ENCODE data around the gene CERCAM. TPM values are rescaled to one million over a fixed set of nuclear protein-coding genes. Genes with fewer than 3 reads are reported as not detected.
A peak's percentile ranks its signal among the peaks of the same experiment; 100 is the strongest.

The CERCAM gene
- total and polyA plus RNA-seq, 2 of the 13 experiments (the other 11 are each of a cell fraction or from before 2014, with no cell fraction given): 9.0 to 17.1 TPM

GRCh38 chr9:128420651-128421481 lies at the start of gene CERCAM (continued):
- TF ChIP-seq MED13 (CRISPR knock-in tag; IDR thresholded peaks at IDR 0.05) (no peak), FOXK1 (CRISPR knock-in tag; IDR thresholded peaks at IDR 0.05; ENCODE audit: borderline replicate concordance, low read depth) (no peak), ZNF598 (CRISPR knock-in tag; IDR thresholded peaks at IDR 0.05; ENCODE audit: borderline replicate concordance) (0 out of 2 replicates have a peak, but pooled peaks have one; percentile 51), HNRNPUL1 (IDR thresholded peaks at IDR 0.05; ENCODE audit: low read depth, low read length) (no peak), YEATS4 (CRISPR knock-in tag; IDR thresholded peaks at IDR 0.05; ENCODE audit: borderline replicate concordance) (no peak), ZNF788 (CRISPR knock-in tag; IDR thresholded peaks at IDR 0.05; ENCODE audit: borderline replicate concordance) (peak; percentile 22; the same call in 1 of the 2 replicates), HOXD1 (CRISPR knock-in tag; IDR thresholded peaks at IDR 0.05) (no peak), HOXA3 (CRISPR knock-in tag; IDR thresholded peaks at IDR 0.05) (no peak), PRDM4 (CRISPR knock-in tag; IDR thresholded peaks at IDR 0.05; ENCODE audit: borderline replicate concordance) (no peak), PPARG (CRISPR knock-in tag; conservative IDR thresholded peaks at IDR 0.05) (no peak), ZNF724P (CRISPR knock-in tag; IDR thresholded peaks at IDR 0.05; ENCODE audit: borderline replicate concordance) (no peak), ZNF747 (CRISPR knock-in tag; IDR thresholded peaks at IDR 0.05; ENCODE audit: borderline replicate concordance) (0 out of 2 replicates have a peak, but pooled peaks have one; percentile 11), SKI (IDR thresholded peaks at IDR 0.05; ENCODE audit: partially characterized antibody) (peak; percentile 88), JARID2 (CRISPR knock-in tag; IDR thresholded peaks at IDR 0.05; ENCODE audit: insufficient replicate concordance) (no peak), CHCHD3 (CRISPR knock-in tag; IDR thresholded peaks at IDR 0.05) (no peak), ARNT (IDR thresholded peaks at IDR 0.05) (no peak), MATR3 (CRISPR knock-in tag; IDR thresholded peaks at IDR 0.05) (no peak), LCORL (IDR thresholded peaks at IDR 0.05) (no peak), LCORL (CRISPR knock-in tag; IDR thresholded peaks at IDR 0.05) (no peak), MLLT10 (CRISPR knock-in tag; IDR thresholded peaks at IDR 0.05) (no peak), PRDM15 (CRISPR knock-in tag; IDR thresholded peaks at IDR 0.05) (no peak), ZNF678 (CRISPR knock-in tag; IDR thresholded peaks at IDR 0.05) (no peak), ZNF296 (CRISPR knock-in tag; conservative IDR thresholded peaks at IDR 0.05) (no peak)

Measured in HepG2 (cell line).